Stomach (tissue), 9 donors: ENCODE results near the gene NEDD4L. TPM values are rescaled to one million over a fixed set of nuclear protein-coding genes. Genes with fewer than 3 reads are reported as not detected.
A peak's percentile ranks its signal among the peaks of the same experiment; 100 is the strongest.

Experiments used
- DNase-seq, 2 donors: peaks; one replicate each; pipeline versions ENCODE4 v3.0.0 to v3.0.0-alpha.2; 2013 to 2019
- H3K27ac ChIP-seq, 5 donors: fragments of 200-600 bp in 4 of 5; sonication (generic) in 4 of 5; one replicate each; pipeline ENCODE4 v1.5.1; 2013 to 2019; ENCODE audit warnings: mild to moderate bottlenecking in 1 of 5, moderate library complexity in 1 of 5
- H3K27me3 ChIP-seq, 3 donors: fragments of 200-600 bp; sonication (generic); one replicate each; pipeline ENCODE4 v1.5.1; 2017 to 2019; ENCODE audit warnings: mixed run types in 1 of 3
- H3K36me3 ChIP-seq, 4 donors: fragments of 200-600 bp; sonication (generic); 1 replicate in 3 of 4; 2 replicates in 1 of 4; pipeline ENCODE4 v1.5.1; 2016 to 2019
- H3K4me1 ChIP-seq, 4 donors: fragments of 200-600 bp; sonication (generic); one replicate each; pipeline ENCODE4 v1.5.1; 2016 to 2019
- H3K4me3 ChIP-seq, 4 donors: fragments of 200-600 bp; sonication (generic) in 3 of 4; one replicate each; pipeline ENCODE4 v1.5.1; 2016 to 2019; ENCODE audit warnings: mild to moderate bottlenecking in 1 of 4
- H3K9me3 ChIP-seq, 4 donors: fragments of 200-600 bp; sonication (generic); one replicate each; pipeline ENCODE4 v1.5.1; 2016 to 2019
- EP300 ChIP-seq: sonication (generic); formaldehyde crosslinking; IDR thresholded peaks from one replicate; pipeline ENCODE4 v1.6.1; 2017; ENCODE audit warnings: antibody characterized with exemption
- POLR2A ChIP-seq, 4 donors: fragments of 450-650 bp; IDR thresholded peaks; one replicate each; pipeline ENCODE4 v1.6.1; 2016; ENCODE audit warnings: antibody characterized with exemption in 4 of 4, control low read depth in 2 of 4, mild to moderate bottlenecking in 1 of 4, moderate library complexity in 1 of 4
- POLR2AphosphoS5 ChIP-seq, 3 donors: sonication (generic); formaldehyde crosslinking; IDR thresholded peaks; one replicate each; pipeline ENCODE4 v1.6.1; 2016; ENCODE audit warnings: antibody characterized with exemption in 3 of 3
- WGBS, 5 donors: extraction: QIAGEN DNeasy Blood & Tissue Kit in 3 of 5; methylation state at CpG; one replicate each; pipeline versions ENCODE4 v1.1.5 to v1.1.7; 2013 to 2018; 5-methylcytosine and 5-hydroxymethylcytosine counted together
- intact Hi-C: fragments of 100-400 bp; cut with DNase I; formaldehyde crosslinking; loops from one replicate; pipeline ENCODE4 v1.15.1; 2023; ENCODE audit warnings: low total_unique reads
- polyA plus RNA-seq, 3 donors: library from polyadenylated mRNA; stranded (reverse); fragments of 200-250 nt; gene quantifications; one replicate each; pipeline ENCODE4 v1.2.3, GENCODE V29; 2013
- total RNA-seq, 5 donors: library from RNA; depleted of rRNA; stranded (reverse); fragments of >200 nt; gene quantifications; one replicate each; pipeline versions ENCODE4 v1.1.0 to v1.2.3, GENCODE V29; 2014 to 2016
- TF ChIP-seq, protein P1 (sequence below), 7 experiments: fragments of 450-650 bp in 4 of 7; fragments of 200-600 bp in 3 of 7; sonication (generic) in 3 of 7; IDR thresholded peaks; one replicate each; pipeline ENCODE4 v1.5.1; 2016 to 2019; ENCODE audit warnings: antibody characterized with exemption in 7 of 7, control low read depth in 2 of 7, mild to moderate bottlenecking in 1 of 7
- donor health status: healthy with polysubstance abuse.
- donor health status: Bipolar disorder and iron deficiency.
- donor health status: healthy.

NEDD4L gene
- total and polyA plus RNA-seq, 8 donors, result 46.1 to 315 (median 129) TPM

DNA sequence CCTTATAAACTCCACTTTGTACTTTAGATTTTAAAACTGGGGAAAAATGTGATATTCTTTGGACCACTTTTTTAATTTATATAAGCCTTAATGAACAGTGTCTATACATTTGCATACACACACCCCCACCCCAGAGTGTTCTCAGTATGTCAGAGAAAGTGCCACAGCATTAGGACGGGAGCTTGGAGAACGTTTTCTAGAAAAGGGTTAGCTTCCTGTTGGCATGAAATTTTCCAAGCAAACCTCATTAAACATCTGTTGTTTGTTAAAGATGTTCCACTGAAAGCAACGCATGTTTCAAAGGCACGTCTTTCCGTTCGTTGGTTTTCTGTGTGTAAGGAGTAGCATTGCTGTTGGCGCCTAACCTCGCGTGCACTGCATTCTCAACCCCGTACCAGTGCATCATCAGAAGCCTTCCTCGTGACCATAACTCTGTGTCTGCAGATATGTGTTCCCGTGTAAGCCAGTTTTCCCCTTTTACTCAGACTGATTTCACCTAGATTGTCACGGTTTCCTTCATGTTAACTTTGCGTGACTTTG is 356.4 kb downstream of the NEDD4L start:
- TF ChIP-seq POLR2A (IDR thresholded peaks at IDR 0.05), result no peak
- TF ChIP-seq POLR2AphosphoS5 (IDR thresholded peaks at IDR 0.05), result no peak
- no peak for TF ChIP-seq EP300
- TF ChIP-seq, protein P1, sequence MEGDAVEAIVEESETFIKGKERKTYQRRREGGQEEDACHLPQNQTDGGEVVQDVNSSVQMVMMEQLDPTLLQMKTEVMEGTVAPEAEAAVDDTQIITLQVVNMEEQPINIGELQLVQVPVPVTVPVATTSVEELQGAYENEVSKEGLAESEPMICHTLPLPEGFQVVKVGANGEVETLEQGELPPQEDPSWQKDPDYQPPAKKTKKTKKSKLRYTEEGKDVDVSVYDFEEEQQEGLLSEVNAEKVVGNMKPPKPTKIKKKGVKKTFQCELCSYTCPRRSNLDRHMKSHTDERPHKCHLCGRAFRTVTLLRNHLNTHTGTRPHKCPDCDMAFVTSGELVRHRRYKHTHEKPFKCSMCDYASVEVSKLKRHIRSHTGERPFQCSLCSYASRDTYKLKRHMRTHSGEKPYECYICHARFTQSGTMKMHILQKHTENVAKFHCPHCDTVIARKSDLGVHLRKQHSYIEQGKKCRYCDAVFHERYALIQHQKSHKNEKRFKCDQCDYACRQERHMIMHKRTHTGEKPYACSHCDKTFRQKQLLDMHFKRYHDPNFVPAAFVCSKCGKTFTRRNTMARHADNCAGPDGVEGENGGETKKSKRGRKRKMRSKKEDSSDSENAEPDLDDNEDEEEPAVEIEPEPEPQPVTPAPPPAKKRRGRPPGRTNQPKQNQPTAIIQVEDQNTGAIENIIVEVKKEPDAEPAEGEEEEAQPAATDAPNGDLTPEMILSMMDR (IDR thresholded peaks at IDR 0.05), result no peak
- peaks cover 0 to 17% (median 11%) of the 10 kb centered on the region in 4 donors for H3K4me1 ChIP-seq
- H3K27me3 ChIP-seq, result no peaks in the 10 kb centered on the region
- DNase-seq, result no peak
- 62 to 74% (median 68%) methylated on average over 14 of the region's 14 CpGs for WGBS, 5 donors
- H3K9me3 ChIP-seq, result no peaks in the 10 kb centered on the region
- intact Hi-C loops, result loop anchor here (10.0 kb wide), 1 partner anchor 94 kb away; no protein-coding TSS in a partner anchor
- H3K4me3 ChIP-seq, result no peak overlapping the region
- H3K27ac ChIP-seq, result no peak overlapping the region
- peaks cover 5 to 36% (median 31%) of the 10 kb centered on the region in 4 donors for H3K36me3 ChIP-seq

DNA sequence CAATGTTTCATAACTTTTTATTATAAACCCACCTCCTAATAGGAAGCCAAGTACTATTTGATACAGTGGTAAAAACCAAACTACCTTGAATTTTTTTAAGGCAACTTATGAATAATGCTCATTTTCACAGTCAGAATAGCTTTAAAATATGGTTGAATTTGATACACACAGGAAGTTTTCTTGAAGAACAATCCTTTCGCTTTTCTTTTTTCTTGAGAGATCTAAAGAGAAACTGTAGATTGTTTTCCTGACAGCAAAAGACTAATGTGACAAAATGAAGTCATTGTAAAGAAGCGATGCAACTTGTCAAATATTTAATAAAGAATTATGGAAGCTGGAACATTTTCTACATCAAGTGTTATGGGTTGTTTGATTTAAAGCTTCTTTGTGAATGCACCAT is 357.2 kb downstream of the NEDD4L start:
- intact Hi-C loops, result loop anchor here (10.0 kb wide), 1 partner anchor 94 kb away; no protein-coding TSS in a partner anchor
- H3K9me3 ChIP-seq, result no peaks in the 10 kb centered on the region
- peaks cover 2 to 28% (median 25%) of the 10 kb centered on the region in 4 donors for H3K36me3 ChIP-seq
- H3K4me3 ChIP-seq, result no peak overlapping the region
- H3K27ac ChIP-seq, result no peak overlapping the region
- H3K4me1 ChIP-seq, result peaks cover 0 to 17% (median 11%) of the 10 kb centered on the region in 4 donors
- no peaks in the 10 kb centered on the region for H3K27me3 ChIP-seq
- no peak for DNase-seq
- 81 to 95% (median 87%) methylated on average over 2 of the region's 2 CpGs for WGBS, 5 donors
- no peak for TF ChIP-seq POLR2AphosphoS5 (IDR thresholded peaks at IDR 0.05)
- no peak for TF ChIP-seq EP300
- TF ChIP-seq POLR2A (IDR thresholded peaks at IDR 0.05), result no peak

DNA sequence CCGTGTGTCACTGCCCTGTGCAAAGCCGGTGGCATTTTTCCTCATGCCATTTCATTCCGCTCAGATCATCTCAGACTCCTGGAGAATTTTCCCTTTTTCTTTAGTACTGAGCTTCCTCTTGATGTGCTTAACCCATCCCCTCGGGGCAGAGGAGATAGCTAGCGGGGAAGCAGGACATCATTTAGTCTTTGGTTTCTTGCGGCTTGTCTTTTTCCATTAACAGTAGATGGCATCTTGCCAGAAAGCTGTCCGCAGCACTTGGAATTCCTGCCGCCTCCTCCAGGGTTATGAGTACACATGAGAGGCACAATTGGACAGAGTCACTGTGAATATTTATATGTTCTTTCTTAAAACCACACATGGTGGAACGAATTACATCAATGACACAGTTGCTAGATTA is 358.2 kb downstream of the NEDD4L start:
- Histone ChIP-seq H3K4me1 (peaks cover 0 to 17% (median 11%) of the 10 kb centered on the region in 4 donors), H3K9me3 (no peaks in the 10 kb centered on the region), H3K27me3 (no peaks in the 10 kb centered on the region), H3K36me3 (peaks cover 0 to 18% (median 16%) of the 10 kb centered on the region in 4 donors), H3K4me3 (no peak overlapping the region), H3K27ac (no peak overlapping the region)
- peak in 1 of 2 donors; percentile 77 for DNase-seq
- WGBS, 5 donors, result 32 to 41% (median 39%) methylated on average over 9 of the region's 9 CpGs
- intact Hi-C loops, result loop anchor here (10.0 kb wide), 1 partner anchor 93 kb away; no protein-coding TSS in a partner anchor
- TF ChIP-seq POLR2AphosphoS5 (IDR thresholded peaks at IDR 0.05), result no peak
- TF ChIP-seq POLR2A (IDR thresholded peaks at IDR 0.05), result no peak
- TF ChIP-seq, protein P1 (IDR thresholded peaks at IDR 0.05), result no peak
- TF ChIP-seq EP300, result no peak

DNA sequence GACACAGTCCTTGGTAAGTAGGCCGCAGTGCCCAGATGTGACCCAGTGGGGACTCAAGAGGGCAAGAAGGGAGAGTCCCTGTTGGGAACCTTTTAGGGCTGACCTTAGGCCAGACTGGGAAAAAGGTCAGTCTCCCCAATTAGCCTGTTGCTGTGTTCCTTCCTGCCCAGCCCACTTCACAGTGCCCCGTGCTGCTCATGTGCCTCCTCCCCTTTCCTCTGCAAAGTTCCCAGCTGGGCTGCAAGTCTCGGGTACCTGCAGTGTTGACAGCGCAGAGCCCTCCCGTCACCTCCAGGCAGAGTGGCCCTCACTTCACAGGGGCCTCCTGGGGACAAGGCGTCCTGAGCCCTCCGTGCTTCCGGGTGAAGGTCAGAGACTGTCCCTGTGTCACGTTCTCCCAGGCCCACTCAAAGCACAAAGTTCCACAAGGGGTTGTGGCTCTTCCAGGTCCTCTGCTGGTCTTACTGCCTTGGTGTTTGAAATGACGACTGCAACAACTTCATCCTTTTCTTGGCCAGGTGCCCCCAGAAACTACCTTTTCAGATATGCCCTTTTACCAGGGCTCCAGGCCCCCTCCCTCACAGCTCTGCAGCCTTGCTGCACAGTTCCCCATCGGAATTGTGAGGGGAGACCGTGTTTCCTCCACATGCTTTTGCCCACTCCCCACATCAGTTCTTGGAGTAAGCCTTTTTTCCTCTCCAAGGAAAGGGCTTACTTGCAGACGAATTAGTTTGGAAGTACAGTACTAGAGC is 359.1 kb downstream of the NEDD4L start:
- DNase-seq, result no peak

DNA sequence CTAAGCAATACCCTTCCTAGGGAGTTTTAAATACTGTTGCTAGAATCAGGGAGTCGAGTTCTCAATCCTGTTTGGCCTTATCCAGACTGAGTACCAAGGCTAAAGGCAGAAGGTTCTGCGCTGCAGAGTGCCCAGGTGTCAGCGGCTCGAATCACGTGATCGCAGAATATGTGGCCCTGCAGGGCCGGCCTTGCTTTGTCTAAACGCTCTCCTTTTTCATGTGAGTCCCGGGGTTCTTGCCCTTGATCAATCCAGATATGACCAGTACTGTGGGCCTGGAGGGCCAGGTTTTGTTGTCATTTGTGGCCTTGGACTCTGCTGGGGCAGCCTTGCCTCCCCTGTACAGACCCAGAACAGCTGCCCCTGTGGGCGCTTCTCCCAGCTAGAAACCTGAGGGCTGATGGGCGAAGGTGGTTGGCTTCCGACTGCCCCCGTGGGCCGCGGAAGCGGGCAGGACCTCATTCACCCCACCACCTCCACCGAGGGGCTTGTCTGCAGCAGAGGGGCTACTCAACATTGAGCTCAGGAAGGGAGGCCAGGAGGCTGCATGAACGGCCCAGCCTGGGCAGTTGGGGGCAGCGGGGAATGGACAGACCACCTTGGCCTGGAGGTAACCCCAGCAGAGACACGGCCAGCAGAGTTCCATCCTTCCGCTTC is 359.9 kb downstream of the NEDD4L start:
- no peak for DNase-seq
- Histone ChIP-seq H3K4me3 (no peak overlapping the region), H3K4me1 (peaks cover 0 to 17% (median 11%) of the 10 kb centered on the region in 4 donors), H3K27ac (no peak overlapping the region), H3K27me3 (no peaks in the 10 kb centered on the region), H3K9me3 (no peaks in the 10 kb centered on the region), H3K36me3 (peaks cover 0 to 9% (median 7%) of the 10 kb centered on the region in 4 donors)
- 78 to 86% (median 84%) methylated on average over 12 to 21 of the region's 21 CpGs for WGBS, 5 donors
- intact Hi-C loops, result loop anchor here (10.0 kb wide), 1 partner anchor 91 kb away; no protein-coding TSS in a partner anchor
- TF ChIP-seq, protein P1 (IDR thresholded peaks at IDR 0.05), result no peak
- no peak for TF ChIP-seq EP300
- TF ChIP-seq POLR2A (IDR thresholded peaks at IDR 0.05), result no peak
- no peak for TF ChIP-seq POLR2AphosphoS5 (IDR thresholded peaks at IDR 0.05)

More for the DNA sequence above, 359.1 kb downstream of the NEDD4L start:
- Histone ChIP-seq H3K27me3 (no peaks in the 10 kb centered on the region), H3K27ac (no peak overlapping the region), H3K4me1 (peaks cover 0 to 17% (median 11%) of the 10 kb centered on the region in 4 donors), H3K36me3 (peaks cover 0 to 13% (median 11%) of the 10 kb centered on the region in 4 donors), H3K9me3 (no peaks in the 10 kb centered on the region), H3K4me3 (no peak overlapping the region)
- intact Hi-C loops, result loop anchor here (10.0 kb wide), 1 partner anchor 92 kb away; no protein-coding TSS in a partner anchor
- WGBS, 5 donors, result 53 to 62% (median 60%) methylated on average over 11 to 13 of the region's 13 CpGs
- TF ChIP-seq POLR2A (IDR thresholded peaks at IDR 0.05), result no peak
